HG03103 (cell line): ENCODE data around the gene EBPL.
A peak's percentile ranks its signal among the peaks of the same experiment; 100 is the strongest.
"Not testable (repeated sequence)": the region's sequence is repeated elsewhere in the genome, so short reads cannot be mapped to it uniquely, and the experiment has no call there.

ENCODE experiments used
- ATAC-seq: cut with Tn5 transposase; IDR thresholded peaks from one replicate; pipeline ENCODE4 v1.9.1; 2021; ENCODE audit warnings: low read depth; ENCODE audit not compliant: unreplicated experiment

EBPL gene

GRCh38 chr13:49638030-49638743, 53.1 kb downstream of the EBPL start:
- ATAC-seq, result no peak

- ATAC-seq, result no peak
These were observed 54.6 kb downstream of the EBPL start for GRCh38 chr13:49636705-49637104.

GRCh38 chr13:49635599-49636433, 55.5 kb downstream of the EBPL start:
- no peak for ATAC-seq

- no peak for ATAC-seq
These were observed 57.6 kb downstream of the EBPL start for GRCh38 chr13:49633710-49634109.

- ATAC-seq, result no peak
These were observed 59.1 kb downstream of the EBPL start for GRCh38 chr13:49632156-49632555.

GRCh38 chr13:49630580-49630979, 60.7 kb downstream of the EBPL start:
- ATAC-seq, result no peak

GRCh38 chr13:49629947-49630346, 61.3 kb downstream of the EBPL start:
- ATAC-seq, result no peak

- no peak for ATAC-seq
These were observed 61.9 kb downstream of the EBPL start for GRCh38 chr13:49629196-49629938.

- peak; percentile 87 for ATAC-seq
These were observed 63.2 kb downstream of the EBPL start, which contains the start of gene ARL11 for GRCh38 chr13:49627831-49628652. Gene ARL11, plus strand, starts transcription at chr13:49628507. Its CDS starts 1,941 bp downstream, at chr13:49630448.

- ATAC-seq, result no peak
These were observed 65.8 kb downstream of the EBPL start for GRCh38 chr13:49625392-49626079.

- no peak for ATAC-seq
These were observed 67.1 kb downstream of the EBPL start for GRCh38 chr13:49624229-49624628.

- no peak for ATAC-seq
These were observed 68.9 kb downstream of the EBPL start for GRCh38 chr13:49622174-49622946.

GRCh38 chr13:49620170-49620621, 71.1 kb downstream of the EBPL start:
- ATAC-seq, result peak; percentile 68

GRCh38 chr13:49616676-49617065, 74.6 kb downstream of the EBPL start:
- no peak for ATAC-seq

GRCh38 chr13:49615836-49616675, 75.2 kb downstream of the EBPL start:
- no peak for ATAC-seq

- not testable (repeated sequence) for ATAC-seq
These were observed 79.2 kb downstream of the EBPL start for GRCh38 chr13:49612042-49612441.
